HG02981 (cell line): Measurements from ENCODE around the gene C19orf33.
"Not testable (repeated sequence)": the region's sequence is repeated elsewhere in the genome, so short reads cannot be mapped to it uniquely, and the experiment has no call there.

Experiments used
- ATAC-seq: cut with Tn5 transposase; IDR thresholded peaks from one replicate; pipeline ENCODE4 v1.9.1; 2021; ENCODE audit warnings: mild to moderate bottlenecking, moderate library complexity; ENCODE audit not compliant: unreplicated experiment

C19orf33 gene

DNA sequence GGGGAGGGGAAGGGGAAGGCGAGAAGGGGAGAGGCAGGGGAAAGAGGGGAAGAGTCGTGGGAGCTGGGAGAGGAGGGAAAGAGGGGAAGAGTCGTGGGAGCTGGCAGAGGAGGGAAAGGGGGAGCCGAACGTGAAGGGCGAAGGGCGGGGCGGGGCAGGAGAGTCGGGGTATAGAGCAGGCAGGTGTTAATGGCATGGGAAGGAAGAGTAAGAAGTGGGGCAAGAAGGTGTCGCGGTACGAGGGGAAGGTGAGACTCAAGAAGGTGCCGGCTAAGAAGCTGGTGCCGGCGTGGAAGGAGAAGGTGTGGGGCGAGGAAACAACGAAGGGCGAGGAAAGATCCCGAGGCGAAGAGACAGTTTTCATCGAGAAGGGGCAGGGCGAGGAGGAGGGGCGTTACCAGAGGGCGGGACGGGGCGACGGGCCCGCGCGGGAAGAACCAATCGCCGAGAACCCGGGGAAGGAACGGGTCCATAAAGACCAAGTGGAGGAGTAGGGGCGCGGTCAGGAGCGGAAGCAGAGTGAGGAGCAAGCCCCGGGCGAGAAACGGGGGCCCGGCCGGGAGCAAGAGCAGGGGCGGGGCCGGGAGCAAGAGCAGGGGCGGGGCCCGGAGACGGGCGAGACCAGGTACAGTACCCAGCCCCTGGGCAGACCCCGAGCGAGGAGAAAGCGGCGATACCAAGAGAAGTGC, 32.0 kb downstream of the C19orf33 start:
- peak; percentile 56 for ATAC-seq

DNA sequence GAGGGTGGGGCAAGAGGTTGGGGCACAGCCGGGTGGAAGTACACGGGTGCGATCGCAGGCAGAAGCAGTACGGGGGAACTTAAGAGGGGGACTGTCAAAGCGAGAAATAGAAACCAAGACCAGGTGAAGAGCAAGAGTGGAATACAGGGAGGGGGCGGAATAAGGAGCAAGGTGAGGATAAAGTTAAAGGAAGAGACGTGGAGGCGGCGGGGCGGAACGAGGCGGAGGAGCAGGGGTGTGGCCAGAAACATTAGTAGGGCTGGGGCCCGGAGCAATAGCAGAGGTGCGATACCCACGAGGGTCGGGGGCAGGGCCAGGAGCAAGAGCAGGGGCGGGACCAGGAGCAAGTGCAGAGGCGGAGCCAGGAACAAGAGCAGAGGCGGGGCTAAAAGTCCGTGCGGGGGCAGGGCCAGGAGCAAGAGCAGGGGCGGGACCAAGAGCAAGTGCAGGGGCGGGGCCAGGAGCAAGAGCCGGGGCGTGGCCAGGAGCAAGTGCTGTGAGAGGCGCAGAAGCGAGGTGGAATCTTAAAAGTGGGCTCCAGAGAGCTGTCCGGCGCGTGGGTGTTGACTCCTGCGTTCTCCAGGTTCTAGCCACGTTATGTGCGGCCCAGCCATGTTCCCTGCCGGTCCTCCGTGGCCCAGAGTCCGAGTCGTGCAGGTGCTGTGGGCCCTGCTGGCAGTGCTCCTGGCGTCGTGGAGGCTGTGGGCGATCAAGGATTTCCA, 32.7 kb downstream of the C19orf33 start:
- ATAC-seq = peak; percentile 46

DNA sequence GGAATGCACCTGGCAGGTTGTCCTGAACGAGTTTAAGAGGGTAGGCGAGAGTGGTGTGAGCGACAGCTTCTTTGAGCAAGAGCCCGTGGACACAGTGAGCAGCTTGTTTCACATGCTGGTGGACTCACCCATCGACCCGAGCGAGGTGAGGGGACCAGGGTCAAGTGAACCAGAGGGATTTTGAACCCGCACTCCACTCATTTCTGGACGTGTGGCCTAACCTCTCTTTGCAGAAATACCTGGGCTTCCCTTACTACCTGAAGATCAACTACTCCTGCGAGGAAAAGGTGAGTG, 33.3 kb downstream of the C19orf33 start:
- no peak for ATAC-seq

DNA sequence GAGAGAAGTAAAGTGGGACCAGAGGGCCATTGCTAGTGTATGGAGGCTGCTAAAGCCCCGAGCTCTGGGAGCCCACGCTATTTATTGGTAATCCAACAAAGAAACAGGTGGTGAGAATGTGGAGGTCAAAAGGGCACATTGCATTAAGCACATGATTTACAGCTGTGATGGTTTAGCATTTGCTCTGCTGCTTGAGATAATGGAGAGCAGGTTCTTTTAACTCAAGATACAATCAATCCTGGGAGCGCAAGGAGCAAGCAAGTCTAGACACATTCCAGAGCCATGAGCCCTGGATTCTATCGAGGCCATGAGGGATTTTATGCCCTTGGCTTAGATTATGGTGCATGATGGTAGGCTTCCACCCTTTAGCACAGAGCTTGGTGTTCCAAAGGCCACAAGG, 35.0 kb downstream of the C19orf33 start:
- ATAC-seq = not testable (repeated sequence)

DNA sequence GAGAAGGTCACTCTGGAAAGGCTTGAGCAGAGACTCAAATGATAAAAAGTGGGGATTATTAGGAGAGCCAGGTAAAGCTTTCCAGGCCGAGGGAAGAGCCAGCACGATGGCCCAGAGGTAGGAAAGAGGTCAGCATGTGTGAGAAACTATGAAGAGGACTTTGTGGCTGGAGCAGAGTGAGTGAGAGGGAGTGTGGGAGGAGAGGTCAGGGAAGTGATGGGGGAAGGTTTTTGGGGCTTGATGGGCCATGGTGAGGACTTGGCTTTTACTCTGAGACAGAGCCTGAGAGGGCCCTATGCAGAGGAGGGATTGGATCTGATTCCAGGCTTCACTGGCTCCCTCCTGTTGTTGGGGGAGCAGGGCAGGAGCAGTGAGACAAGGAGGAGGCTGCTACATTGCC, 36.9 kb downstream of the C19orf33 start:
- no peak for ATAC-seq

DNA sequence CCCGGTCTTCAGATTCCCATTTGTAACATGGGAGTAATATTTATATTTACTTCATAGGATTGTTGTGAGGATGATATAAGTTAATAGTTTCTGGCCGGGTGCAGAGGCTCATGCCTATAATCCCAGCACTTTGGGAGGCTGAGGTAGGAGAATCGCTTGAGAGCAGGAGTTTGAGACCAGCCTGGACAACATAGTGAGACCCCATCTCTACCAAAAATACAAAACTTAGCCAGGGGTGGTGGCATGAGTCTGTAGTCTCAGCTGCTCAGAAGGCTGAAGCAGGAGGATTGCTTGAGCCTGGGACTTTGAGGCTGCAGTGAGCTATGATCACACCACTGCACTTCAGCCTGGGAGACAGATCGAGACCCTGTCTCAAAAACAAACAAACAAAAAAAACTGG, 42.8 kb downstream of the C19orf33 start:
- no peak for ATAC-seq

DNA sequence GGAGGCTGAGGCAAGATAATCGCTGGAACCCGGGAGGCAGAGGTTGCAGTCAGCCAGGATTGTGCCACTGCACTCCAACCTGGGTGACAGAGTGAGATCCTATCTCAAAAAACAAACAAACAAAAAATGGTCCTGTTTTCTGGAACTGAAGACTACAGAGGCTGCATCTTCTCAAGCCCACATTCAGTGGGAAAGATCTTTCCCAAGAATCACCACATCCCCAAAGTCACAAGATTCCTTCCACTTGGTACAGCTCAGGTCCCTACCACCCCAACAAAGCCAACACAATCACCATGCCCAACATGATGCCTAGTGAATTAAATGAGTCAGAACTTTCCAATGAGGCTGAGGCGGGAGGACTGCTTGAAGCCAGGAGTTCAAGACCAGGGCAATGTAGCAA, 46.8 kb downstream of the C19orf33 start:
- no peak for ATAC-seq

DNA sequence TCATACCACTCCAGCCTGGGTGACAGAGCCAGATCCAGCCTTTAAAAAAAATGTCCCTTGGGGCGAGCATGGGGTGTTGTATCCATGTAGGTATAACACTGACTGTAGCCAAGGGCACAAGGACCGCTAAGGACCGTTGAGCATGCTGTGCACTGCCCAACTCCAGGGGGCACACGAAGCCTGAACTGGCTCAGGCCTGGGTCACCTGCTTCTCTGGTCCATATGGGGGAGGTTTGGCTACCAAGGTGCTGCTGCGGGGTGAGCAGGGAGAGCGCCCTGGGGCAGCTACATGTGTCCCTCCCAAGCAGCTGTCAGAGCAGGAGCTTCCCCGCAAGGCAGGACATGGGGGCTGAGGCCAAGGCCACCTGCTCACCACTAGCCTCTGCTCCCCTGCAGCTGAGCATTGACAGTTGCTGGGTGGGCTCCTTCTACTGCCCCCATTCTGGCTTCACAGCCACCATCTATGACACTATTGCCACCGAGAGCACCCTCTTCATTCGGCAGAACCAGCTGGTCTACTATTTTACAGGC, 47.9 kb downstream of the C19orf33 start:
- ATAC-seq = no peak

DNA sequence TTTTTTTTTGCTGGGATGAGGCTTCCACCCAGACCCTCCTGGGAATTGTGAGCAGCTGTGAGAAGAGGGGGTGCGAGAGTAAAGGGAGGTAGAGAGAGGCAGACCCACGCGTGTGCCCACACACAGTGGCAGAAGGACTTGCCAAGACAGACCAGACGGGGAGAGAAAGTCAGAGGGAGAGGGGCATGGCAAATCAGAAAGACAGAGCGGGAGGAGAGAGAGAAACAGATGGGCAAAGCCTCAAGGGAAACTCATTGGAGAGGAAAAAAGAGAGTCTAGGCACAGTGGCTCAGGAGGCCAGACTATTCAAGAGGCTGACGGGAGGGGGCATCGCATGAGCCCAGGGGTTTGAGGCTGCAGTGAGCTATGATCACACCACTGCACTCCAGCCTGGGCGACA, 48.6 kb downstream of the C19orf33 start:
- no peak for ATAC-seq
